IMR-90 (cell line): Measurements from ENCODE around the gene DAPK1. TPM values are rescaled to one million over a fixed set of nuclear protein-coding genes. Genes with fewer than 3 reads are reported as not detected.

Experiments used
- ATAC-seq: fragments of 200-7000 bp; cut with Tn5 transposase; 2 replicates; pipeline ENCODE4 v1.9.1; 2020; ENCODE audit warnings: low read depth, mild to moderate bottlenecking, moderate library complexity
- BruUV-seq: library from RNA; stranded (reverse); fragments of 400-500 nt; replicated peaks from 2 replicates; lab custom pipeline; 2021; lab: Mats Ljungman, UMichigan
- CTCF ChIA-PET: fragments of 300-600 bp; formaldehyde crosslinking; extraction: SDS; loops from one replicate; lab custom pipeline; 2021; ENCODE audit warnings: antibody characterized with exemption; lab: Yijun Ruan, JAX
- POLR2A ChIA-PET: fragments of 300-600 bp; sonication (Branson Sonifier 250); formaldehyde crosslinking; loops from one replicate; lab custom pipeline; 2022; ENCODE audit warnings: antibody characterized with exemption; ENCODE audit not compliant: unreplicated experiment; lab: Charles Lee
- DNase-seq: peaks from one replicate; pipeline ENCODE4 v3.0.0; 2013
- H2AFZ ChIP-seq: replicated peaks from 2 replicates; pipeline ENCODE3; 2013; ENCODE audit warnings: low read length, mild to moderate bottlenecking; ENCODE audit not compliant: poor library complexity
- H2AK5ac ChIP-seq: 2 replicates; pipeline ENCODE4 v1.6.1; 2013; ENCODE audit warnings: low read depth, low read length, inconsistent platforms
- H2AK9ac ChIP-seq: replicated peaks from 2 replicates; pipeline ENCODE3; 2013; ENCODE audit warnings: mild to moderate bottlenecking, low read depth, low read length, moderate library complexity; ENCODE audit not compliant: poor library complexity
- H2BK120ac ChIP-seq: 2 replicates; pipeline ENCODE4 v1.6.1; 2013; ENCODE audit warnings: low read depth, low read length, inconsistent platforms
- H2BK15ac ChIP-seq: 3 replicates; pipeline ENCODE4 v1.6.1; 2013; ENCODE audit warnings: low read depth, low read length, inconsistent platforms
- H2BK20ac ChIP-seq: 2 replicates; pipeline ENCODE4 v1.6.1; 2013; ENCODE audit warnings: low read depth, mild to moderate bottlenecking, inconsistent platforms, low read length, moderate library complexity
- H2BK5ac ChIP-seq: 2 replicates; pipeline ENCODE4 v1.6.1; 2013; ENCODE audit warnings: mild to moderate bottlenecking, low read depth, low read length, inconsistent platforms; ENCODE audit not compliant: poor library complexity, severe bottlenecking
- H3K14ac ChIP-seq: replicated peaks from 2 replicates; pipeline ENCODE4 v1.6.1; 2013; ENCODE audit warnings: low read depth, low read length, inconsistent platforms
- H3K18ac ChIP-seq: 2 replicates; pipeline ENCODE4 v1.6.1; 2013; ENCODE audit warnings: low read depth, low read length, control low read depth
- H3K23ac ChIP-seq: 2 replicates; pipeline ENCODE4 v1.6.1; 2013; ENCODE audit warnings: low read depth, low read length, inconsistent platforms
- H3K27ac ChIP-seq: 2 replicates; pipeline ENCODE4 v1.5.1; 2013; ENCODE audit warnings: mild to moderate bottlenecking, control low read depth, low read length; ENCODE audit not compliant: insufficient read depth
- H3K27me3 ChIP-seq: 2 replicates; pipeline ENCODE4 v1.6.1; 2013; ENCODE audit warnings: low read length; ENCODE audit not compliant: control insufficient read depth, insufficient read depth
- H3K36me3 ChIP-seq: 2 replicates; pipeline ENCODE4 v1.6.1; 2013; ENCODE audit warnings: low read length, mixed read lengths; ENCODE audit not compliant: control insufficient read depth, insufficient read depth
- H3K4ac ChIP-seq: 2 replicates; pipeline ENCODE4 v1.6.1; 2013; ENCODE audit warnings: low read depth, low read length, inconsistent platforms
- H3K4me1 ChIP-seq: 2 replicates; pipeline ENCODE4 v1.6.1; 2013; ENCODE audit warnings: low read length, mixed read lengths; ENCODE audit not compliant: control insufficient read depth, insufficient read depth
- H3K4me2 ChIP-seq: 2 replicates; pipeline ENCODE4 v1.6.1; 2013; ENCODE audit warnings: low read depth, mild to moderate bottlenecking, control low read depth, low read length, moderate library complexity
- H3K4me3 ChIP-seq: 2 replicates; pipeline ENCODE4 v1.5.1; 2013; ENCODE audit warnings: low read depth, mild to moderate bottlenecking, control low read depth, low read length, moderate library complexity; ENCODE audit not compliant: insufficient read depth
- H3K56ac ChIP-seq: 2 replicates; pipeline ENCODE4 v1.6.1; 2013; ENCODE audit warnings: low read length, inconsistent platforms; ENCODE audit not compliant: insufficient read depth; ENCODE audit errors: extremely low read depth
- H3K79me1 ChIP-seq, 2 experiments: 2 replicates each; pipeline ENCODE4 v1.6.1; 2013; ENCODE audit warnings: low read length in 2 of 2, inconsistent platforms in 1 of 2, low read depth in 1 of 2
- H3K9ac ChIP-seq: 2 replicates; pipeline ENCODE4 v1.6.1; 2013; ENCODE audit warnings: low read depth, low read length, control low read depth
- H3K9me1 ChIP-seq: 2 replicates; pipeline ENCODE4 v1.6.1; 2013; ENCODE audit warnings: low read length, inconsistent platforms; ENCODE audit not compliant: insufficient read depth
- H3K9me3 ChIP-seq: 2 replicates; pipeline ENCODE4 v1.6.1; 2013; ENCODE audit warnings: low read length; ENCODE audit not compliant: control insufficient read depth, insufficient read depth
- H4K20me1 ChIP-seq: 2 replicates; pipeline ENCODE4 v1.6.1; 2013; ENCODE audit warnings: low read length, inconsistent platforms; ENCODE audit not compliant: insufficient read depth
- H4K5ac ChIP-seq: 2 replicates; pipeline ENCODE4 v1.6.1; 2013; ENCODE audit warnings: mild to moderate bottlenecking, low read depth, low read length, control low read depth
- H4K8ac ChIP-seq, 2 experiments: 2 replicates each; pipeline ENCODE4 v1.6.1; 2013; ENCODE audit warnings: low read depth in 2 of 2, low read length in 2 of 2, control low read depth in 1 of 2, inconsistent platforms in 1 of 2
- H4K91ac ChIP-seq: 2 replicates; pipeline ENCODE4 v1.6.1; 2013; ENCODE audit warnings: low read depth, low read length, inconsistent platforms; ENCODE audit not compliant: insufficient read depth
- BHLHE40 ChIP-seq: fragments of 150-350 bp; IDR thresholded peaks from 2 replicates; pipeline ENCODE4 v1.6.1; 2016; ENCODE audit warnings: mild to moderate bottlenecking, low read depth, low read length
- CEBPB ChIP-seq: IDR thresholded peaks from 2 replicates; pipeline ENCODE4 v1.6.1; 2012; ENCODE audit warnings: low read depth, low read length, improper control_type of control experiment
- MAZ ChIP-seq: IDR thresholded peaks from 2 replicates; pipeline ENCODE4 v1.6.1; 2012; ENCODE audit warnings: low read depth, mild to moderate bottlenecking, low read length, improper control_type of control experiment, moderate library complexity, borderline replicate concordance
- NFE2L2 ChIP-seq: fragments of 150-350 bp; IDR thresholded peaks from 2 replicates; pipeline ENCODE4 v1.6.1; 2016; ENCODE audit warnings: low read depth, mild to moderate bottlenecking, low read length
- POLR2A ChIP-seq: IDR thresholded peaks from 2 replicates; pipeline ENCODE4 v1.6.1; 2012; ENCODE audit warnings: mild to moderate bottlenecking, low read depth, low read length
- SMC3 ChIP-seq: fragments of 150-350 bp; IDR thresholded peaks from 2 replicates; pipeline ENCODE4 v1.6.1; 2016; ENCODE audit warnings: low read depth, mild to moderate bottlenecking, antibody characterized with exemption, low read length, moderate library complexity
- WGBS, 2 experiments: methylation state at CpG; one replicate each; pipeline versions ENCODE4 v1.1.5 to v1.1.7; 2013; ENCODE audit warnings: missing lambda C conversion rate in 2 of 2; ENCODE audit not compliant: insufficient read length in 1 of 2; ENCODE audit errors: extremely low coverage in 2 of 2; 5-methylcytosine and 5-hydroxymethylcytosine counted together
- dilution Hi-C: fragments of 300-500 bp; cut with HindIII; formaldehyde crosslinking; loops from one replicate; pipeline ENCODE4 v1.14.3; 2018; ENCODE audit warnings: low sequenced_read_pairs; ENCODE audit not compliant: unreplicated experiment
- in situ Hi-C: fragments of 300-500 bp; cut with MboI; formaldehyde crosslinking; loops from 3 replicates; pipeline ENCODE4 v1.14.3; 2019; ENCODE audit warnings: low sequenced_read_pairs, inconsistent platforms, mixed read lengths
- intact Hi-C: fragments of 100-400 bp; cut with micrococcal nuclease; formaldehyde crosslinking; loops from 2 replicates; pipeline ENCODE4 v1.10.0; 2022
- polyA plus RNA-seq, 3 experiments: library from polyadenylated mRNA; depleted of rRNA; stranded (reverse); fragments of >200 nt; gene quantifications; 2 replicates each; pipeline ENCODE4 v1.2.3, GENCODE V29; 2012; ENCODE audit warnings: low replicate concordance in 1 of 3
- total RNA-seq: library from RNA; depleted of rRNA; stranded (reverse); fragments of >200 nt; gene quantifications from 2 replicates; pipeline ENCODE4 v1.2.3, GENCODE V29; 2012

DAPK1 gene
- total and polyA plus RNA-seq, 2 of the 4 experiments (the other 2 are of a cell fraction), result under 0.01 to 0.03 TPM

DNA sequence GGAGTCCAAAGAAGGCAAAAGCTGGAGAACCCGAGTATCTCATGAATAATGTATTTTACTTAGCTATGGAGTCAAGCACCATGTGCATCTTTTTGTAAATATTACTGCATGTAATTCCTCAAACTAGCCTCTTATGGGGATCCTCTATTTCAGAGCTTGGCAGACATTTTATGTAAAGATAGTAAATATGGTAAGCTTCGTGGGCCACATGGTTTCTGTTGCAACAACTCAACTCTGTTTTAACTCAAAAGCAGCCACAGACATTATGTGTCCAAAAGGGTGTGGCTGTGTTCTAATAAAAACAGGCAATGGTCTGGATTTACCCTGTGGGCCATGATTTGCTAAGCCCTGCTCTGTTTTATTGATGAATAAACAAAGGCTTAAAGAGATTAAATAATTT, 17.3 kb downstream of the DAPK1 start:
- Histone ChIP-seq H3K14ac (no peak overlapping the region), H4K91ac (no peak overlapping the region), H3K9me3 (peaks cover 3% of the 10 kb centered on the region; the same call in 1 of the 2 replicates), H3K9ac (no peak overlapping the region), H4K8ac (no peak overlapping the region), H3K4me2 (no peak overlapping the region), H3K4me1 (no peaks in the 10 kb centered on the region), H3K18ac (no peak overlapping the region), H2BK15ac (no peak overlapping the region), H2AK5ac (no peak overlapping the region), H4K20me1 (no peaks in the 10 kb centered on the region), H2BK5ac (no peak overlapping the region), H3K4ac (no peak overlapping the region), H3K9me1 (no peaks in the 10 kb centered on the region), H4K5ac (no peak overlapping the region), H2BK20ac (no peak overlapping the region), H3K23ac (no peak overlapping the region), H2AK9ac (no peak overlapping the region), H3K79me1 (no peaks in the 10 kb centered on the region), H3K36me3 (no peaks in the 10 kb centered on the region), H2BK120ac (no peak overlapping the region), H3K4me3 (no peak overlapping the region), H2AFZ (no peak overlapping the region), H3K56ac (no peak overlapping the region), H3K27me3 (no peaks in the 10 kb centered on the region), H3K27ac (no peak overlapping the region)
- ChIA-PET POLR2A (no interaction called here), CTCF (no interaction called here)
- DNase-seq, result no peak
- intact Hi-C loops (no loop called here), in situ Hi-C loops (no loop called here), dilution Hi-C loops (no loop called here)
- no peak for ATAC-seq
- no CpG with 5 or more reads among the region's 2 CpGs for WGBS, 2 experiments
- TF ChIP-seq BHLHE40, result no peak
- no peak for TF ChIP-seq NFE2L2
- TF ChIP-seq POLR2A, result no peak
- TF ChIP-seq SMC3, result no peak
- no peak for TF ChIP-seq MAZ
- TF ChIP-seq CEBPB, result no peak
- BruUV-seq, result no TSS peak
